Lower leg skin (tissue), 4 donors: ENCODE data around the gene IMMP2L. TPM values are rescaled to one million over a fixed set of nuclear protein-coding genes. Genes with fewer than 3 reads are reported as not detected.

Source experiments
- DNase-seq, 2 donors: peaks; one replicate each; pipeline ENCODE4 v3.0.0-alpha.2; 2019; ENCODE audit warnings: low spot score in 2 of 2
- H3K4me3 ChIP-seq: fragments of 200-600 bp; sonication (generic); 2 replicates; pipeline ENCODE4 v1.5.1; 2017; ENCODE audit warnings: mild to moderate bottlenecking, low read depth; ENCODE audit not compliant: poor library complexity, severe bottlenecking
- POLR2A ChIP-seq, 2 donors: fragments of 450-650 bp; IDR thresholded peaks; one replicate each; pipeline ENCODE4 v1.6.1; 2016 to 2017; ENCODE audit warnings: antibody characterized with exemption in 2 of 2, mild to moderate bottlenecking in 1 of 2, moderate library complexity in 1 of 2
- WGBS, 2 donors: methylation state at CpG; one replicate each; pipeline ENCODE4 v1.1.5; 2018; 5-methylcytosine and 5-hydroxymethylcytosine counted together
- intact Hi-C: fragments of 100-400 bp; cut with DNase I; formaldehyde crosslinking; loops from one replicate; pipeline ENCODE4 v1.15.0; 2023; ENCODE audit warnings: low total_unique reads
- total RNA-seq, 4 donors: library from RNA; depleted of rRNA; stranded (reverse); fragments of >200 nt; gene quantifications; one replicate each; pipeline ENCODE4 v1.1.0, GENCODE V29; 2016
- TF ChIP-seq, protein P1 (sequence below), 3 donors: fragments of 450-650 bp; IDR thresholded peaks; one replicate each; pipeline ENCODE4 v1.5.1; 2016; ENCODE audit warnings: antibody characterized with exemption in 3 of 3, mild to moderate bottlenecking in 3 of 3, moderate library complexity in 2 of 3

Gene IMMP2L
- total RNA-seq, 4 donors from 2014 or later: 13.6 to 16.8 (median 16.4) TPM

DNA sequence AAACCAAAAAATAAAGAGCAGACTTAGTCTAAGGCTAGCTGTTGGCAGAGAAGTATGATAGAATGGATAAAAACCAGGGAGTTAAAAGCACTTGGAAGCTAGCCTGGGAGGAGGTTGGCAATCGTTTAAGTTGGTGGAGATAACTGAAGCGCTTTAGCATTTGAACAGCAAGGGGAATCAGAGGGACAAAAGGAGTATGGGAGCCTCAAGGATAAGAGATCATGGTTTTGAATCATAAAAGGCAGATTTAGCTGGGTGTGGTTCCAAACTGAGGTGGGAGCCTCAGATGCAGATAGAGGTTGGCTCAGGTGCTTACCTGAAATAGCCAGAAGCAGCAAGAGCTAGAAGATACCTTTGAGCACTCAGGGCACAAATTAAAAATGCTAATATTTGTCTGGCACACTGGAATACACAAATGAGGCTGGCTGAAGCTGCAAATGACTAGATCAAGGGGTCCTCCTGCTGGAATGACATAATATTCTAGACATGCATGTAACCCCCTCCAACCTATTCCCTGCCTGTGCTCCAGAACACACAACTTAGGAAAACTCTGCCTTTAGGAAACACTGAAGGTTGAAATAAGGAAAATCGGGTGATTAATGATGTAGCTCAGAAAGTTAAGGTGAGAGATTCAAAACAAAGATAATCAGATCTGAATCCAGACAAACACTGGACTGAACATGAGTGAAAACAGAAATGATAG is 843.6 kb downstream of the IMMP2L start:
- 41 to 45% methylated on average over 3 of the region's 3 CpGs for WGBS, 2 donors
- TF ChIP-seq, protein P1, sequence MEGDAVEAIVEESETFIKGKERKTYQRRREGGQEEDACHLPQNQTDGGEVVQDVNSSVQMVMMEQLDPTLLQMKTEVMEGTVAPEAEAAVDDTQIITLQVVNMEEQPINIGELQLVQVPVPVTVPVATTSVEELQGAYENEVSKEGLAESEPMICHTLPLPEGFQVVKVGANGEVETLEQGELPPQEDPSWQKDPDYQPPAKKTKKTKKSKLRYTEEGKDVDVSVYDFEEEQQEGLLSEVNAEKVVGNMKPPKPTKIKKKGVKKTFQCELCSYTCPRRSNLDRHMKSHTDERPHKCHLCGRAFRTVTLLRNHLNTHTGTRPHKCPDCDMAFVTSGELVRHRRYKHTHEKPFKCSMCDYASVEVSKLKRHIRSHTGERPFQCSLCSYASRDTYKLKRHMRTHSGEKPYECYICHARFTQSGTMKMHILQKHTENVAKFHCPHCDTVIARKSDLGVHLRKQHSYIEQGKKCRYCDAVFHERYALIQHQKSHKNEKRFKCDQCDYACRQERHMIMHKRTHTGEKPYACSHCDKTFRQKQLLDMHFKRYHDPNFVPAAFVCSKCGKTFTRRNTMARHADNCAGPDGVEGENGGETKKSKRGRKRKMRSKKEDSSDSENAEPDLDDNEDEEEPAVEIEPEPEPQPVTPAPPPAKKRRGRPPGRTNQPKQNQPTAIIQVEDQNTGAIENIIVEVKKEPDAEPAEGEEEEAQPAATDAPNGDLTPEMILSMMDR (IDR thresholded peaks at IDR 0.05): no peak
- TF ChIP-seq POLR2A (IDR thresholded peaks at IDR 0.05): no peak
- intact Hi-C loops: no loop called here
- H3K4me3 ChIP-seq: no peak overlapping the region
- DNase-seq: no peak

GRCh38 chr7:110704225-110704624 is 858.1 kb downstream of the IMMP2L start:
- H3K4me3 ChIP-seq: no peak overlapping the region
- no peak for TF ChIP-seq POLR2A (IDR thresholded peaks at IDR 0.05)
- TF ChIP-seq, protein P1 (IDR thresholded peaks at IDR 0.05): no peak
- intact Hi-C loops: no loop called here
- 88 to 94% methylated on average over 2 of the region's 2 CpGs for WGBS, 2 donors
- no peak for DNase-seq

GRCh38 chr7:110698576-110698975 is 863.7 kb downstream of the IMMP2L start:
- intact Hi-C loops: no loop called here
- H3K4me3 ChIP-seq: no peak overlapping the region
- no peak for DNase-seq
- 78 to 83% methylated on average over 3 of the region's 3 CpGs for WGBS, 2 donors
- TF ChIP-seq, protein P1 (IDR thresholded peaks at IDR 0.05): no peak
- no peak for TF ChIP-seq POLR2A (IDR thresholded peaks at IDR 0.05)

DNA sequence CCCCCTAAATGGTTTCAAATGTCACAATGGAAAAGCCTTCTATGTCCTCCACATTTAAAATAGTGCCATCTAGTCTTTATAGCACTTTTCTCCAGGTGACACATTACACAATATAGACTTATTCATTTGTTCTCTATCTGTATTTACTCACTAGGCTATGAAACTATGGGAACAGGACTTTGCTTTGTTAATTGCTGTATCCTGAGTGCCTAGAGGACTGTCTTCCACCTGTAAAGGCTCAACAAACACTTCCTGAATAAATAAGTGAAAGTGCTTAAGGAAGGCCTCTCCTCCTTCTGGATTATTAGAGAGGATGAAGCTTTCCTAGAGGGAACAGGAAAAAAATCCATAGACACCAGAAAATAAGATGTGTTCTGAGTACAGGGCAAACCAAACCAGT is 868.9 kb downstream of the IMMP2L start:
- no peak overlapping the region for H3K4me3 ChIP-seq
- intact Hi-C loops: no loop called here
- TF ChIP-seq POLR2A (IDR thresholded peaks at IDR 0.05): no peak
- TF ChIP-seq, protein P1 (IDR thresholded peaks at IDR 0.05): no peak
- DNase-seq: no peak

DNA sequence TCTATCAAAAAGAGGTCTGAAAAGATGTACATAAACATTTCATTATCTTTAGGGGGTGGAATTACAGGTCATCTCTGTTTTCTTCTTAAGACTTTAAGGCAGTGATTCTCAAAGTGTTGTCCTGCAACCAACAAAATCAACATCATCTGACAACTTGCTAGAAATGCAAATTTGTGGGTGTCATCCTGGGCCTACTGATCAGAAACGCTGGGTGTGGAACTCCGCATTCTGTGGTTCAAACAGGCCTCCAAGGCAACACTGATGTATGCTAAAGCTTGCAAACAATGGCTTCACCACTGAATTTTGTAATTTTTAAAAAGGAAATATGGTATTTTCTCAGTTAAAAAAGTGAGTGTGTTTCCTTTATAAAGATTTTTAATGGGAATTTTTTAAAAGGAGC is 873.4 kb downstream of the IMMP2L start:
- no peak overlapping the region for H3K4me3 ChIP-seq
- no peak for DNase-seq
- intact Hi-C loops: no loop called here
- 79 to 84% methylated on average over 2 of the region's 2 CpGs for WGBS, 2 donors
- TF ChIP-seq POLR2A (IDR thresholded peaks at IDR 0.05): no peak
- TF ChIP-seq, protein P1 (IDR thresholded peaks at IDR 0.05): no peak

GRCh38 chr7:110685899-110686298 is 876.4 kb downstream of the IMMP2L start:
- intact Hi-C loops: no loop called here
- TF ChIP-seq POLR2A (IDR thresholded peaks at IDR 0.05): no peak
- TF ChIP-seq, protein P1 (IDR thresholded peaks at IDR 0.05): no peak
- DNase-seq: no peak
- no peak overlapping the region for H3K4me3 ChIP-seq
